WTC11 (cell line): ENCODE results near the gene TRNAU1AP. TPM values are rescaled to one million over a fixed set of nuclear protein-coding genes. Genes with fewer than 3 reads are reported as not detected.
A peak's percentile ranks its signal among the peaks of the same experiment; 100 is the strongest.

ENCODE experiments used
- ATF1 ChIP-seq: sonication (generic); formaldehyde crosslinking; IDR thresholded peaks from 2 replicates; pipeline ENCODE4 v1.8.1; 2023; ENCODE audit warnings: mild to moderate bottlenecking, moderate library complexity, missing genetic modification reagents
- ATF6 ChIP-seq: sonication (generic); formaldehyde crosslinking; IDR thresholded peaks from 2 replicates; pipeline ENCODE4 v1.8.1; 2023; ENCODE audit warnings: mild to moderate bottlenecking, missing genetic modification reagents
- ETV6 ChIP-seq: sonication (generic); formaldehyde crosslinking; IDR thresholded peaks from 2 replicates; pipeline ENCODE4 v1.8.1; 2022; ENCODE audit warnings: mild to moderate bottlenecking, missing genetic modification reagents
- FOXJ3 ChIP-seq: sonication (generic); formaldehyde crosslinking; IDR thresholded peaks from 2 replicates; pipeline ENCODE4 v1.9.0; 2021; ENCODE audit warnings: missing genetic modification reagents, mild to moderate bottlenecking, borderline replicate concordance
- FOXP4 ChIP-seq: sonication (generic); formaldehyde crosslinking; IDR thresholded peaks from 2 replicates; pipeline ENCODE4 v1.8.0; 2022; ENCODE audit warnings: mild to moderate bottlenecking, missing genetic modification reagents
- GABPB1 ChIP-seq: sonication (generic); formaldehyde crosslinking; IDR thresholded peaks from 2 replicates; pipeline ENCODE4 v1.8.1; 2023; ENCODE audit warnings: mild to moderate bottlenecking, missing genetic modification reagents
- IRF1 ChIP-seq: sonication (generic); formaldehyde crosslinking; IDR thresholded peaks from 2 replicates; pipeline ENCODE4 v1.8.0; 2023; ENCODE audit warnings: missing genetic modification reagents
- IRF2 ChIP-seq: sonication (generic); formaldehyde crosslinking; IDR thresholded peaks from 2 replicates; pipeline ENCODE4 v1.8.0; 2022; ENCODE audit warnings: low read depth, missing genetic modification reagents, borderline replicate concordance
- JUN ChIP-seq: sonication (generic); formaldehyde crosslinking; IDR thresholded peaks from 2 replicates; pipeline ENCODE4 v1.8.0; 2023; ENCODE audit warnings: mild to moderate bottlenecking, missing genetic modification reagents
- KAT7 ChIP-seq: sonication (generic); formaldehyde crosslinking; IDR thresholded peaks from 2 replicates; pipeline ENCODE4 v1.8.1; 2023; ENCODE audit warnings: missing genetic modification reagents, mild to moderate bottlenecking, borderline replicate concordance
- NR2C2 ChIP-seq: sonication (generic); formaldehyde crosslinking; IDR thresholded peaks from 2 replicates; pipeline ENCODE4 v1.8.0; 2022; ENCODE audit warnings: mild to moderate bottlenecking, missing genetic modification reagents
- PRDM15 ChIP-seq: sonication (generic); formaldehyde crosslinking; IDR thresholded peaks from 2 replicates; pipeline ENCODE4 v1.8.0; 2022; ENCODE audit warnings: missing genetic modification reagents
- TEAD4 ChIP-seq: sonication (generic); formaldehyde crosslinking; IDR thresholded peaks from 2 replicates; pipeline ENCODE4 v1.8.0; 2022; ENCODE audit warnings: mild to moderate bottlenecking, missing genetic modification reagents
- TP53 ChIP-seq: sonication (generic); formaldehyde crosslinking; IDR thresholded peaks from 2 replicates; pipeline ENCODE4 v1.8.1; 2023; ENCODE audit warnings: mild to moderate bottlenecking, missing genetic modification reagents
- ZNF121 ChIP-seq: sonication (generic); formaldehyde crosslinking; IDR thresholded peaks from 2 replicates; pipeline ENCODE4 v1.8.0; 2023; ENCODE audit warnings: missing genetic modification reagents
- total RNA-seq: library from RNA; stranded (reverse); gene quantifications from 3 replicates; pipeline ENCODE4 v1.2.3, GENCODE V29; 2021
- TF ChIP-seq, protein P1 (sequence below): sonication (generic); formaldehyde crosslinking; IDR thresholded peaks from 2 replicates; pipeline ENCODE4 v1.8.1; 2023; ENCODE audit warnings: mild to moderate bottlenecking, missing genetic modification reagents, borderline replicate concordance
- TF ChIP-seq, protein P2 (sequence below): sonication (generic); formaldehyde crosslinking; conservative IDR thresholded peaks from 2 replicates; pipeline ENCODE4 v1.8.1; 2023; ENCODE audit warnings: mild to moderate bottlenecking, low read depth, missing genetic modification reagents, moderate library complexity
- TF ChIP-seq, protein P3 (sequence below): sonication (generic); formaldehyde crosslinking; IDR thresholded peaks from 2 replicates; pipeline ENCODE4 v1.8.1; 2023; ENCODE audit warnings: mild to moderate bottlenecking, moderate library complexity, missing genetic modification reagents

The TRNAU1AP gene
- total RNA-seq, 1 experiment from 2014 or later: 30.4 TPM

- TF ChIP-seq ATF6 (CRISPR knock-in tag): no peak
- TF ChIP-seq ZNF121: no peak
- TF ChIP-seq FOXP4: peak; percentile 50; the same call in 1 of the 2 replicates
- no peak for TF ChIP-seq FOXJ3 (CRISPR knock-in tag)
- no peak for TF ChIP-seq GABPB1 (CRISPR knock-in tag)
- no peak for TF ChIP-seq ATF1
- TF ChIP-seq TP53: peak; percentile 63; the same call in 1 of the 2 replicates
- TF ChIP-seq PRDM15 (CRISPR knock-in tag): 0 out of 2 replicates have a peak, but pooled peaks have one; percentile 5
- no peak for TF ChIP-seq JUN (CRISPR knock-in tag)
- TF ChIP-seq, protein P1, sequence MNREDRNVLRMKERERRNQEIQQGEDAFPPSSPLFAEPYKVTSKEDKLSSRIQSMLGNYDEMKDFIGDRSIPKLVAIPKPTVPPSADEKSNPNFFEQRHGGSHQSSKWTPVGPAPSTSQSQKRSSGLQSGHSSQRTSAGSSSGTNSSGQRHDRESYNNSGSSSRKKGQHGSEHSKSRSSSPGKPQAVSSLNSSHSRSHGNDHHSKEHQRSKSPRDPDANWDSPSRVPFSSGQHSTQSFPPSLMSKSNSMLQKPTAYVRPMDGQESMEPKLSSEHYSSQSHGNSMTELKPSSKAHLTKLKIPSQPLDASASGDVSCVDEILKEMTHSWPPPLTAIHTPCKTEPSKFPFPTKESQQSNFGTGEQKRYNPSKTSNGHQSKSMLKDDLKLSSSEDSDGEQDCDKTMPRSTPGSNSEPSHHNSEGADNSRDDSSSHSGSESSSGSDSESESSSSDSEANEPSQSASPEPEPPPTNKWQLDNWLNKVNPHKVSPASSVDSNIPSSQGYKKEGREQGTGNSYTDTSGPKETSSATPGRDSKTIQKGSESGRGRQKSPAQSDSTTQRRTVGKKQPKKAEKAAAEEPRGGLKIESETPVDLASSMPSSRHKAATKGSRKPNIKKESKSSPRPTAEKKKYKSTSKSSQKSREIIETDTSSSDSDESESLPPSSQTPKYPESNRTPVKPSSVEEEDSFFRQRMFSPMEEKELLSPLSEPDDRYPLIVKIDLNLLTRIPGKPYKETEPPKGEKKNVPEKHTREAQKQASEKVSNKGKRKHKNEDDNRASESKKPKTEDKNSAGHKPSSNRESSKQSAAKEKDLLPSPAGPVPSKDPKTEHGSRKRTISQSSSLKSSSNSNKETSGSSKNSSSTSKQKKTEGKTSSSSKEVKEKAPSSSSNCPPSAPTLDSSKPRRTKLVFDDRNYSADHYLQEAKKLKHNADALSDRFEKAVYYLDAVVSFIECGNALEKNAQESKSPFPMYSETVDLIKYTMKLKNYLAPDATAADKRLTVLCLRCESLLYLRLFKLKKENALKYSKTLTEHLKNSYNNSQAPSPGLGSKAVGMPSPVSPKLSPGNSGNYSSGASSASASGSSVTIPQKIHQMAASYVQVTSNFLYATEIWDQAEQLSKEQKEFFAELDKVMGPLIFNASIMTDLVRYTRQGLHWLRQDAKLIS: 0 out of 2 replicates have a peak, but pooled peaks have one; percentile 21
- no peak for TF ChIP-seq IRF2 (CRISPR knock-in tag)
- TF ChIP-seq, protein P2, sequence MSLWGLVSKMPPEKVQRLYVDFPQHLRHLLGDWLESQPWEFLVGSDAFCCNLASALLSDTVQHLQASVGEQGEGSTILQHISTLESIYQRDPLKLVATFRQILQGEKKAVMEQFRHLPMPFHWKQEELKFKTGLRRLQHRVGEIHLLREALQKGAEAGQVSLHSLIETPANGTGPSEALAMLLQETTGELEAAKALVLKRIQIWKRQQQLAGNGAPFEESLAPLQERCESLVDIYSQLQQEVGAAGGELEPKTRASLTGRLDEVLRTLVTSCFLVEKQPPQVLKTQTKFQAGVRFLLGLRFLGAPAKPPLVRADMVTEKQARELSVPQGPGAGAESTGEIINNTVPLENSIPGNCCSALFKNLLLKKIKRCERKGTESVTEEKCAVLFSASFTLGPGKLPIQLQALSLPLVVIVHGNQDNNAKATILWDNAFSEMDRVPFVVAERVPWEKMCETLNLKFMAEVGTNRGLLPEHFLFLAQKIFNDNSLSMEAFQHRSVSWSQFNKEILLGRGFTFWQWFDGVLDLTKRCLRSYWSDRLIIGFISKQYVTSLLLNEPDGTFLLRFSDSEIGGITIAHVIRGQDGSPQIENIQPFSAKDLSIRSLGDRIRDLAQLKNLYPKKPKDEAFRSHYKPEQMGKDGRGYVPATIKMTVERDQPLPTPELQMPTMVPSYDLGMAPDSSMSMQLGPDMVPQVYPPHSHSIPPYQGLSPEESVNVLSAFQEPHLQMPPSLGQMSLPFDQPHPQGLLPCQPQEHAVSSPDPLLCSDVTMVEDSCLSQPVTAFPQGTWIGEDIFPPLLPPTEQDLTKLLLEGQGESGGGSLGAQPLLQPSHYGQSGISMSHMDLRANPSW: no peak
- TF ChIP-seq TEAD4 (CRISPR knock-in tag): 0 out of 2 replicates have a peak, but pooled peaks have one; percentile 12
- peak; percentile 76 for TF ChIP-seq ETV6 (CRISPR knock-in tag)
- no peak for TF ChIP-seq NR2C2
- TF ChIP-seq, protein P3, sequence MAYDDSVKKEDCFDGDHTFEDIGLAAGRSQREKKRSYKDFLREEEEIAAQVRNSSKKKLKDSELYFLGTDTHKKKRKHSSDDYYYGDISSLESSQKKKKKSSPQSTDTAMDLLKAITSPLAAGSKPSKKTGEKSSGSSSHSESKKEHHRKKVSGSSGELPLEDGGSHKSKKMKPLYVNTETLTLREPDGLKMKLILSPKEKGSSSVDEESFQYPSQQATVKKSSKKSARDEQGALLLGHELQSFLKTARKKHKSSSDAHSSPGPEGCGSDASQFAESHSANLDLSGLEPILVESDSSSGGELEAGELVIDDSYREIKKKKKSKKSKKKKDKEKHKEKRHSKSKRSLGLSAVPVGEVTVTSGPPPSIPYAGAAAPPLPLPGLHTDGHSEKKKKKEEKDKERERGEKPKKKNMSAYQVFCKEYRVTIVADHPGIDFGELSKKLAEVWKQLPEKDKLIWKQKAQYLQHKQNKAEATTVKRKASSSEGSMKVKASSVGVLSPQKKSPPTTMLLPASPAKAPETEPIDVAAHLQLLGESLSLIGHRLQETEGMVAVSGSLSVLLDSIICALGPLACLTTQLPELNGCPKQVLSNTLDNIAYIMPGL: peak; percentile 42; the same call in 1 of the 2 replicates
- TF ChIP-seq IRF1 (CRISPR knock-in tag): no peak
- TF ChIP-seq KAT7 (CRISPR knock-in tag): no peak
- TF ChIP-seq, all 79 proteins: peak for 27
Observed at GRCh38 chr1:28518000-28518744, 34.7 kb upstream of the TRNAU1AP start (continued).
